GM12872 (cell line): ENCODE measurements around the gene RPL32.

Experiments used
- TF ChIP-seq, protein P1 (sequence below): IDR thresholded peaks from 3 replicates; pipeline ENCODE4 v1.5.1; 2011; ENCODE audit warnings: low read depth, mild to moderate bottlenecking, low read length, moderate library complexity; ENCODE audit not compliant: insufficient read depth

RPL32 gene

DNA sequence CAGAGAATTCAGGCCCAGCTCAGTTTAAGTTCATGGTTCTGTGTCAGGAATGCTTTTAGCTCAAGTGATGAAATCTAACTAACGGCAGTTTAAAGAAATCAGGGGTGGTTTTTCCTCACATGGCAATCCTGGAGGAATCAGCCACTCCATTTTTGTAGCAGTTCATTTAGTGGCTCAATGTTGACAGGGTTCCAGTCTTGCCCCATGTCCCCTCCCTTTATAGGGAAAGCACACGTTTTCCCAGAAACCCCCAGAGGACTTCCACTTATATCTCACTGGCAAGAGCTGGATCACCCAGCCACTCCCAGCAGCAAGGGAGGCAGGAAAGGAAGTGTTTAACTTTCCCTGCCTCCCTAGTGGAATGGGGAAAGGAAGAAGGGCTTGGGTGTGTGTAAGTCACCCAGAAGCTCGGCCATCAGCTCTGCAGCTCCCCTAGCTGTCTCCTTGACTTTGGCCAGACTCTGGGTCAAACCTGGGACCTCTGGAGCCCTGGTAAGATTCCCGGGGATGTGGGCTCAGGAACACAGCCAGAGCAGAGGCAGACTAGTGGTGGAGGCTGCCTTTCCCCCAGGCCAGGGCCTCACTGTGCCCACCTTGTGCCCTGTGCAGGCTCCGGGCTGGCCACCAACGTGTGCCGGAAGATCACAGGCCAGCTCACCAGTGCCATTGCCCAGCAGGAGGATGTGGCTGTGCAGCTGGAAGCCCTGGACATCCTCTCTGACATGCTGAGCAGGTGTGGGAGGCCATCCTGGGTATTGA lies 33.6 kb downstream of the RPL32 start:
- TF ChIP-seq, protein P1, sequence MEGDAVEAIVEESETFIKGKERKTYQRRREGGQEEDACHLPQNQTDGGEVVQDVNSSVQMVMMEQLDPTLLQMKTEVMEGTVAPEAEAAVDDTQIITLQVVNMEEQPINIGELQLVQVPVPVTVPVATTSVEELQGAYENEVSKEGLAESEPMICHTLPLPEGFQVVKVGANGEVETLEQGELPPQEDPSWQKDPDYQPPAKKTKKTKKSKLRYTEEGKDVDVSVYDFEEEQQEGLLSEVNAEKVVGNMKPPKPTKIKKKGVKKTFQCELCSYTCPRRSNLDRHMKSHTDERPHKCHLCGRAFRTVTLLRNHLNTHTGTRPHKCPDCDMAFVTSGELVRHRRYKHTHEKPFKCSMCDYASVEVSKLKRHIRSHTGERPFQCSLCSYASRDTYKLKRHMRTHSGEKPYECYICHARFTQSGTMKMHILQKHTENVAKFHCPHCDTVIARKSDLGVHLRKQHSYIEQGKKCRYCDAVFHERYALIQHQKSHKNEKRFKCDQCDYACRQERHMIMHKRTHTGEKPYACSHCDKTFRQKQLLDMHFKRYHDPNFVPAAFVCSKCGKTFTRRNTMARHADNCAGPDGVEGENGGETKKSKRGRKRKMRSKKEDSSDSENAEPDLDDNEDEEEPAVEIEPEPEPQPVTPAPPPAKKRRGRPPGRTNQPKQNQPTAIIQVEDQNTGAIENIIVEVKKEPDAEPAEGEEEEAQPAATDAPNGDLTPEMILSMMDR: no peak

DNA sequence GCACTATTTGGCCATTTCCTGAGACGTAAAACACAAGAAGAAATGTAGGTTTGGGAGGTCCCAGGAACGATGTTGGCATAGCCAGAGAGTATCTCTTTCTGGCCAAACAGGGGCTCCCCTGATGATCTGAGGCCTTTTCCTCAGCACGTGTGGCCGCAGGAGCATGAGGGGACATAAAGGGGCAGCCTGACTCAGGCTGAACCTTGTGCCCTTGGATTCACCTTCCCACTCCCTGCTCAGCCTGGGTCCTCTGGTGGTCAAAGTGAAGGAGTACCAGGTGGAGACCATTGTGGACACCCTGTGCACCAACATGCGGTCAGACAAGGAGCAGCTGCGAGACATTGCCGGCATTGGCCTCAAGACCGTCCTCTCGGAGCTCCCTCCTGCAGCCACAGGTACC lies 34.3 kb downstream of the RPL32 start:
- TF ChIP-seq, protein P1: no peak

DNA sequence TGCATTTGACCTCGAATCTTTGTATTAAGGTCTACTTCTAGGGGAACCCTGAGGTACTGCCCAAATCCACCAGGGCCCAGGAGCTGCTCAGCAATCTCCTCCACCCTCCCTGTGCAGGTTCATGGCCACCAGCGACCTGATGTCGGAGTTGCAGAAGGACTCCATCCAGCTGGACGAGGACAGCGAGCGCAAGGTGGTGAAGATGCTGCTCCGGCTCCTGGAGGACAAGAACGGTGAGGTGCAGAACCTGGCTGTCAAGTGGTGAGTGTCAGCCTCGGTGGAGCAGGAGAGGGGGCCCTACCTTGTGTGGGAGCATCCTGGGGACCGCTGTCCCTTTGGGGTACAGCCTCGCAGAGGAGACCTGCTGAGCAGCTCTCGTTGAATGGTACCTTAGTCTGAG lies 38.0 kb downstream of the RPL32 start:
- TF ChIP-seq, protein P1: no peak

DNA sequence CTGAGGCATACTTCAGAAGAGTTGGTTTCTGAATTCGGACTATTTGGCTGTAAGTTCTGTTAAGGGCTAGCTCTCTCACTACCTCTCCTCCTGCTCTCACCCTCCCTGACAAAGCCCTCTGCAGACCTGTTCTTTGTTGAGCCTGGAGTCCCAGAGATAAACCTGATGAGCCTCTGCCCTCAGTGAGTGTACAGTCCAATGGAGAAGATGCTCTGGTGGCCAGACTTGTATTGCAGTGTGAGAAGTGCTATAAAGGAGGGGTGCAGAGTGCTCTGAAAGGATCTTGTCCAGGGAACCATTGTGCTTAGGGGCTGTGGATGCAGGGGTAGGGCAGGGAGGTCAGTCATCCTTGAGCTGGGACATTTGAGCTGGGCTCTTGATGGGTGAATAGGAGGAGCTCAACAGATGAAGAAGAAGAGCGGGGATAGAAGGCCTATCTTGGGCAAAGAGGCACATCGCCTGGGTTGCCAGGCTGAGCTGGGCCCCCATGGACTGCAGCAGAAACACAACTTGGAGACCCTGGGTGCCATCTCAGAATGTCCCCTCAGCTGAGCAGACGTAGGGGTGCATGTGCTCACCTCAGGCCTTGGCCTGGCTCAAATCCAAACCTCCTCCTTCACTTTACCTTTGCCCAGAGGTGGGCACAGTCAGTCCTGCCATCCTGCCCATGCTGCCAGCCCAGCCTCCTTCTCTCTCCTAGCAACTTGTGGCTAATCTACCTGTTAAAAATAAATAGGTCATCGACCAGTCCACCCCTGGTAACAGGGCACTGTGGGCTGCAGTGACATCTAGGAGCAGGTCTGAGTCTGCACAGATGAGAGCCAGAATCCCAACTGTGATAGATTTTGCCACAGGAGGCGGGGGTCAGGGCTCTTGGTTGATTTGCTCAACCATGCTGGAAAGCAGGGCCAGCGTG lies 41.6 kb downstream of the RPL32 start:
- TF ChIP-seq, protein P1: 0 out of 3 replicates have a peak, but pooled peaks have one; percentile 2

DNA sequence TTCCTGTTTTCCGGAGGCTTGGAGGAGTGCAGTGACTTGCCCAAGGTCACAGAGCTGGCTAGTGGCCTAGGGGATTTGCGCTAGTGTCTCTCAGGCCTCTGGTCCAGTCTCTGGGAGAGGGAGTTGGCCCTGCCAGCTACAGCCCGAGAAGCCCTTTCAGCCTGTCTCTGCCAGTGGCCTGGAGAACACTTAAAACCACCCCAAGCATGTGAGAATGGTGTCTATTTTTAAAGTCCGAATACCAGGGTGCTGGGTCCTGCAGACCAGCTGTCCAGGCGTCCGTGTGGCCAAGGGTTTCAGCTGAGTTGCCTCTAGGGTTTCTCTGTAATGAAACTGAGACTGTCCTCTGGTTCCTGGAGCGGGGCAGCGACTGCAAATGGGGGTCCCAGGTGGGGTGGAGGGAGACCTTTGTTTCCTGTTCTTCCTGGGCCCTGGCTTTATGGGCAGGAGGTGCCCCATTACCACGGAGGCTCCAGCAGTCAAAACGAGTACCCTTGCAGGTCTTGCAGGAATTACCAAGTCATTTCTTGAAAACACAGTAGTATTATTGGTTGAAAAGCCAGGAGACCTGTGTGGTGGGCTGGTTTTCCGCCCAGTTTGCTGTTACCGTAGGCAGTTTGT lies 42.7 kb downstream of the RPL32 start:
- TF ChIP-seq, protein P1: no peak

DNA sequence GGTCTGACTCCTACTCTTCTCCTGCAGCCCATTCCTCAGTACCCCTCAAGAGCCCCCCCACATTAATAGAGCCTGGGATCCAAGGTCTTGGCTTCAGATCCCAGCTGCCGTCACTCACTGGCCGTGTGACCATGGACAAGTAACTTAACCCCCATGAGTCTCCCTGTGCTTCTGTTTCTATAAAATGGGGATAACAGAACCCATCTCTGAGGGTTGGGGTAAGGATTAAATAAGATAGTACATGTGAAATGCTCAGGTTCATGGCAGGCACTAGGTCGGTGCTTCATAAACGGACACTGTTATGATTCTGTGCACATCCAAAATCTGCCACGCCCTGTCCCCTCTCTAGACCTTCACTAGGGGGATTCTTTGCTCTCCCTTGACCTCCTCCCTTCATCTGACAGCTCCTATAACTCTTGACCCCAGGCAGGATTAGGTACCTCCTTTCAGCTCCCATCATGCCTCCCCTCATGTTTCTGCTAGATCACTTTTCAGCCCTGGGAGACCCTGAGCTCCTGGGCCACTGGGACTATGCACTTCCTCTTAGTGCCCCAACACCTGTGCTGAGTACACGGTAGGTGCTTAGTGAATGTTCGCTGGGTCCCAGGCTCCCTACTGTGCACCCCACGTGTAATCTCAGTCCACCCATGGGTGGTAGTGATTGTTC lies 43.3 kb downstream of the RPL32 start:
- TF ChIP-seq, protein P1: no peak
